ENCODE data around the gene SSTR5.

Gene SSTR5

DNA sequence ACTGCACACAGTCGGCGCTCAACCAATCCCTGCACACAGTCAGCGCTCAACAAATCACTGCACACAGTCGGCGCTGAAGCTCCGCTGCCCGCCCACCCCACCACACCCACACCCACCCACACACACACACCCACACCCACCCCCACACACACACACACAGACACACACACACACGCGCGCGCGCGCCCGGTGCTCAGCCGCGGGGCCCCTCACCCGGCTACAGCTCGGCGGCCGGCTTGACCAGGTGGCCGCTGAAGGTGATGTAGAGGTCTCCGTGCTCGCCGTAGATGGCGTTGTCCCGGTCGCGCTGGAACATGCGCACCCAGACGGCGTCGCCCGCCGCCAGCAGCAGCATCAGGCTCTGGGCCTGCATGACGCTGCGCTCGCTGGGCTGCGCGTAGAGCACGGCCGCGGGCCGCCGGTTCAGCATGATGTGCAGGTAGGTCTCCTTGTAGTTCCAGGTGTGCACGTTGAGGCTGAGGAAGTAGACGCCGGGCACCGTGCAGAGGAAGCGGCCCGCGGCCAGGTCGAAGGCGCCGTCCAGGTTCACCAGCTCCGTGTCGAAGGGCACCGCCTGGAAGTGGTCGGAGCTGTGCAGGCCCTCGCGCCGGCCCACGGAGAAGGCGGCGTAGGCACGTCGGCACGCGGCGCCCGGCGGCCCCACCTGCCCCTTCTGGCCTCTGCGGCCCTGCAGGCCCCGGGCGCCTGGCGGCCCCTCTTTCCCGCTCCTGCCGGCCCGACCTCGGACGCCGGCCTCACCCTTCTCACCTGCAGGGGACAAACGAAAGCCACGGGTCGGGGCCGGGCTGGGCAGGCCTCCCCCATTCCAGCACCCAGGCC lies 21.0 kb downstream of the SSTR5 start:
- Histone ChIP-seq H3K9me3 (replicated peaks; ENCODE audit: insufficient read depth, low read length) (no peaks in the 10 kb centered on the region), H3K9ac (ENCODE audit: low read length) (no peak overlapping the region), H3F3A (ENCODE audit: insufficient read depth, low read length) (no peaks in the 10 kb centered on the region), H4K20me1 (ENCODE audit: insufficient read depth, low read length) (no peaks in the 10 kb centered on the region), H3K4me2 (ENCODE audit: low read depth, low read length) (no peak overlapping the region), H3K27me3 (replicated peaks; ENCODE audit: insufficient read depth, low read length) (peaks cover 48% of the 10 kb centered on the region), H3K4me3 (ENCODE audit: low read length) (no peak overlapping the region), H3K4me1 (ENCODE audit: low read length) (no peaks in the 10 kb centered on the region), H3K79me2 (ENCODE audit: low read length) (no peaks in the 10 kb centered on the region), H3K27ac (ENCODE audit: low read length) (no peak overlapping the region), H2AFZ (ENCODE audit: low read length) (no peak overlapping the region), H3K36me3 (replicated peaks; ENCODE audit: insufficient read depth, low read length) (no peaks in the 10 kb centered on the region), H3K9me2 (replicated peaks; ENCODE audit: insufficient read depth, low read length) (no peaks in the 10 kb centered on the region)
- TF ChIP-seq, protein P1, sequence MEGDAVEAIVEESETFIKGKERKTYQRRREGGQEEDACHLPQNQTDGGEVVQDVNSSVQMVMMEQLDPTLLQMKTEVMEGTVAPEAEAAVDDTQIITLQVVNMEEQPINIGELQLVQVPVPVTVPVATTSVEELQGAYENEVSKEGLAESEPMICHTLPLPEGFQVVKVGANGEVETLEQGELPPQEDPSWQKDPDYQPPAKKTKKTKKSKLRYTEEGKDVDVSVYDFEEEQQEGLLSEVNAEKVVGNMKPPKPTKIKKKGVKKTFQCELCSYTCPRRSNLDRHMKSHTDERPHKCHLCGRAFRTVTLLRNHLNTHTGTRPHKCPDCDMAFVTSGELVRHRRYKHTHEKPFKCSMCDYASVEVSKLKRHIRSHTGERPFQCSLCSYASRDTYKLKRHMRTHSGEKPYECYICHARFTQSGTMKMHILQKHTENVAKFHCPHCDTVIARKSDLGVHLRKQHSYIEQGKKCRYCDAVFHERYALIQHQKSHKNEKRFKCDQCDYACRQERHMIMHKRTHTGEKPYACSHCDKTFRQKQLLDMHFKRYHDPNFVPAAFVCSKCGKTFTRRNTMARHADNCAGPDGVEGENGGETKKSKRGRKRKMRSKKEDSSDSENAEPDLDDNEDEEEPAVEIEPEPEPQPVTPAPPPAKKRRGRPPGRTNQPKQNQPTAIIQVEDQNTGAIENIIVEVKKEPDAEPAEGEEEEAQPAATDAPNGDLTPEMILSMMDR (IDR thresholded peaks at IDR 0.05; ENCODE audit: low read length) = no peak
- TF ChIP-seq EZH2 (optimal IDR thresholded peaks at IDR 0.05; ENCODE audit: low read depth, low read length) (no peak), EZH2phosphoT487 (IDR thresholded peaks at IDR 0.05; ENCODE audit: low read length) (no peak)
- no peak for DNase-seq

DNA sequence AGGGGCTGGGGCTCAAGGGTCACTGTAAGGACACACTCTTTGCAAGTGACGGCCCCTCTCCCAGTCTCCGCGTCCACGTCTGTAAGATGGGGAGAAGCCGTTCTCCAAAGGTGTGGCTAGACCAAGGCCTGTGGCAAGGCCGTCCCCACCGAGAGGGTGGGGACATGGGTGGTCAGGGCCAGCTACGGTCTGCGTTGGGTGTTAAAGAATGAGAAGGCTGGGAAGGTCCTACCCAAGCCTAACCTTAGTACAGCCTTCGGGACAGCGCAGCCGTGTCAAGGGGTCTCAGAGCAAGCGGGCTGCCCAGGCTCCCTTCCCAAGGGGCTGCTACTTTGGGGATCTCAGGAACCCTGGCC lies 21.6 kb downstream of the SSTR5 start:
- Histone ChIP-seq H3K9me3 (replicated peaks; ENCODE audit: insufficient read depth, low read length) (no peaks in the 10 kb centered on the region), H4K20me1 (ENCODE audit: insufficient read depth, low read length) (no peaks in the 10 kb centered on the region), H3K4me2 (ENCODE audit: low read depth, low read length) (no peak overlapping the region), H3K79me2 (ENCODE audit: low read length) (no peaks in the 10 kb centered on the region), H3K27ac (ENCODE audit: low read length) (no peak overlapping the region), H3K4me3 (ENCODE audit: low read length) (no peak overlapping the region), H3K27me3 (replicated peaks; ENCODE audit: insufficient read depth, low read length) (peaks cover 49% of the 10 kb centered on the region), H3K36me3 (replicated peaks; ENCODE audit: insufficient read depth, low read length) (no peaks in the 10 kb centered on the region), H3K4me1 (ENCODE audit: low read length) (no peaks in the 10 kb centered on the region), H3K9ac (ENCODE audit: low read length) (no peak overlapping the region), H2AFZ (ENCODE audit: low read length) (no peak overlapping the region), H3F3A (ENCODE audit: insufficient read depth, low read length) (no peaks in the 10 kb centered on the region), H3K9me2 (replicated peaks; ENCODE audit: insufficient read depth, low read length) (no peaks in the 10 kb centered on the region)
- DNase-seq = no peak
- TF ChIP-seq EZH2phosphoT487 (IDR thresholded peaks at IDR 0.05; ENCODE audit: low read length) (no peak), EZH2 (optimal IDR thresholded peaks at IDR 0.05; ENCODE audit: low read depth, low read length) (no peak)
- TF ChIP-seq, protein P1 (IDR thresholded peaks at IDR 0.05; ENCODE audit: low read length) = no peak

DNA sequence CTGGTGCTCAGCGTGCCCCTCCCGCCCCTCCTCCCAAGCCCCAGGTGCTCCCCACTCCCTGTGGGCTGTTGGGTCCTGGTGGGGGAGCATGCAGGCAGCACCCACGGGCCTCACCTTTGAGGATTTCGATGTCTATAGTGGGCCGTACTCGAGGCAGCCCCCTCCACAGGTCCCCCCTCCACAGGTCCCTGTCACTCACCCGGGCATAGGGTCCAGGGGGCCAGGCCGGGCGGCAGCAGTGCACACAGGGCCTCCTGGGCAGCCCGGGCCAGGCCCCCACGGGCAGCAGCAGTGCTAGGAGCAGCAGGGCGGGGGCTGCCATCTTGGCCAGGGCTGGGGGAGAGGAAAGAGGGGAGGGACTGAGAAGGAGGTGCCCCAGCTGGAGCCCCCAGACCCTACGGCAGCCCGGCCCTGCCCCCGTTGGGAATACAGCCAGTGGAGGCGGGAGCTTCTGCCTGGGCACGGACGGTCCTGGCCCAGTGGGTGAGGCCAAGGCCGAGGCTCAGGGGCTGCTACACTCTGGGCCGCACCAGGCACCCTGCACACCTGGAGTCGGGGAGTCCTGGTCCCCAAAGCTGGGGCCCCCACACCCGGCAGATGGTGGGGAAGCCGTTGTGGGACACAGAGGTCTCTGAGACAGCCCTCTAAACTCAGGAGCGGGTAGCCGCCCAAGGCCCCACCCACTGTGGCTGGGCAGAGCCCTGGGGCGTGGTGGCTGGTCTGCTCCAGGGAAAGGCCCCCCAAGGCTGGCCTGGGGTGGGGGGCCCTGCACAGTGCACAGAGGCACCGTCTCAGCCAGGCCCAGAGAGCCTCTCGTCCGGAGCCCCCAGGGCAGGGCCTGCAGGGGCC lies 22.3 kb downstream of the SSTR5 start:
- Histone ChIP-seq H3K9me3 (replicated peaks; ENCODE audit: insufficient read depth, low read length) (no peaks in the 10 kb centered on the region), H3K9ac (ENCODE audit: low read length) (no peak overlapping the region), H3K4me2 (ENCODE audit: low read depth, low read length) (no peak overlapping the region), H3K36me3 (replicated peaks; ENCODE audit: insufficient read depth, low read length) (no peaks in the 10 kb centered on the region), H4K20me1 (ENCODE audit: insufficient read depth, low read length) (no peaks in the 10 kb centered on the region), H3K4me3 (ENCODE audit: low read length) (no peak overlapping the region), H3K27me3 (replicated peaks; ENCODE audit: insufficient read depth, low read length) (peaks cover 52% of the 10 kb centered on the region), H3K27ac (ENCODE audit: low read length) (no peak overlapping the region), H3K4me1 (ENCODE audit: low read length) (no peaks in the 10 kb centered on the region), H2AFZ (ENCODE audit: low read length) (no peak overlapping the region), H3F3A (ENCODE audit: insufficient read depth, low read length) (no peaks in the 10 kb centered on the region), H3K9me2 (replicated peaks; ENCODE audit: insufficient read depth, low read length) (no peaks in the 10 kb centered on the region), H3K79me2 (ENCODE audit: low read length) (no peaks in the 10 kb centered on the region)
- TF ChIP-seq, protein P1 (IDR thresholded peaks at IDR 0.05; ENCODE audit: low read length) = no peak
- TF ChIP-seq EZH2phosphoT487 (IDR thresholded peaks at IDR 0.05; ENCODE audit: low read length) = no peak
- no peak for TF ChIP-seq EZH2 (optimal IDR thresholded peaks at IDR 0.05; ENCODE audit: low read depth, low read length)
- no peak for DNase-seq
